A549 (cell line): Measurements from ENCODE around the gene TCHH.

Experiments used
- CTCF ChIP-seq: fragments of >200 bp; sonication (Bioruptor Twin); formaldehyde crosslinking; IDR thresholded peaks from 3 replicates; pipeline ENCODE4 v1.5.1; 2016
- EHF ChIP-seq: fragments of 250-450 bp; sonication (Bioruptor Pico); IDR thresholded peaks from 2 replicates; pipeline ENCODE4 v1.5.0; 2020; ENCODE audit warnings: mild to moderate bottlenecking
- EP300 ChIP-seq, 2 experiments: fragments of >200 bp; sonication (Bioruptor Twin); formaldehyde crosslinking; IDR thresholded peaks; 2 replicates in 1 of 2; 3 replicates in 1 of 2; pipeline ENCODE4 v1.6.1; 2016 to 2017
- ESRRA ChIP-seq: fragments of 150-350 bp; IDR thresholded peaks from 2 replicates; pipeline ENCODE4 v1.6.1; 2014; ENCODE audit warnings: mild to moderate bottlenecking, low read length, borderline replicate concordance
- HES2 ChIP-seq: fragments of >200 bp; sonication (Bioruptor Twin); formaldehyde crosslinking; IDR thresholded peaks from 2 replicates; pipeline ENCODE4 v1.6.1; 2016
- POLR2A ChIP-seq: IDR thresholded peaks from 2 replicates; pipeline ENCODE4 v1.6.1; 2012; ENCODE audit warnings: mild to moderate bottlenecking, low read length
- POLR2AphosphoS2 ChIP-seq: conservative IDR thresholded peaks from 2 replicates; pipeline ENCODE4 v1.6.1; 2012; ENCODE audit warnings: low read length, improper control_type of control experiment, inconsistent platforms
- RAD21 ChIP-seq, 2 experiments: fragments of >200 bp in 1 of 2; sonication (Bioruptor Twin) in 1 of 2; formaldehyde crosslinking in 1 of 2; IDR thresholded peaks in 1 of 2; conservative IDR thresholded peaks in 1 of 2; 2 replicates in 1 of 2; 3 replicates in 1 of 2; pipeline ENCODE4 v1.6.1; 2012 to 2018; ENCODE audit warnings: inconsistent platforms in 1 of 2
- REST ChIP-seq: fragments of 200-600 bp; sonication (generic); IDR thresholded peaks from 2 replicates; pipeline ENCODE4 v1.6.1; 2016; ENCODE audit warnings: antibody characterized with exemption, mild to moderate bottlenecking, moderate library complexity
- RFX5 ChIP-seq: fragments of 450-650 bp; IDR thresholded peaks from 2 replicates; pipeline ENCODE4 v1.7.1; 2014; ENCODE audit warnings: antibody characterized with exemption, mild to moderate bottlenecking, moderate library complexity
- SMC3 ChIP-seq: fragments of >200 bp; sonication (Bioruptor Twin); formaldehyde crosslinking; IDR thresholded peaks from 3 replicates; pipeline ENCODE4 v1.6.1; 2018; ENCODE audit warnings: inconsistent platforms
- TP53 ChIP-seq: fragments of 250-450 bp; sonication (Bioruptor Pico); IDR thresholded peaks from 2 replicates; pipeline ENCODE4 v1.5.0; 2021; ENCODE audit warnings: mild to moderate bottlenecking, moderate library complexity
- USF2 ChIP-seq: fragments of 450-650 bp; IDR thresholded peaks from 2 replicates; pipeline ENCODE4 v1.6.1; 2014; ENCODE audit warnings: antibody characterized with exemption
- ZFP36 ChIP-seq: fragments of 450-650 bp; IDR thresholded peaks from 2 replicates; pipeline ENCODE4 v1.6.1; 2014; ENCODE audit warnings: borderline replicate concordance; ENCODE audit not compliant: partially characterized antibody

- TF ChIP-seq EP300 (IDR thresholded peaks at IDR 0.05) (no peak), CTCF (no peak), ZFP36 (no peak), POLR2A (no peak), RAD21 (conservative IDR thresholded peaks at IDR 0.05 in 1 of 2, IDR thresholded peaks at IDR 0.05 in 1 of 2) (no peak), USF2 (no peak), POLR2AphosphoS2 (no peak), REST (no peak), EHF (CRISPR knock-in tag) (no peak), RFX5 (no peak), TP53 (CRISPR knock-in tag) (no peak), ESRRA (no peak), SMC3 (no peak), HES2 (no peak)
Measured at GRCh38 chr1:152118915-152119314, 3.7 kb upstream of the TCHH start.
